Sigmoid colon (tissue), 4 donors: ENCODE measurements around the gene ARHGAP35.

ENCODE experiments used
- CTCF ChIP-seq, 4 experiments: fragments of 450-650 bp in 3 of 4; fragments of 200-600 bp in 1 of 4; IDR thresholded peaks; one replicate each; pipeline ENCODE4 v1.5.1; 2016 to 2019; ENCODE audit warnings: antibody characterized with exemption in 4 of 4, mild to moderate bottlenecking in 3 of 4, moderate library complexity in 2 of 4
- EP300 ChIP-seq, 4 donors: sonication (generic); formaldehyde crosslinking; IDR thresholded peaks; one replicate each; pipeline ENCODE4 v1.6.1; 2017; ENCODE audit warnings: antibody characterized with exemption in 4 of 4
- POLR2A ChIP-seq, 2 donors: fragments of 450-650 bp; IDR thresholded peaks; one replicate each; pipeline ENCODE4 v1.6.1; 2016; ENCODE audit warnings: antibody characterized with exemption in 2 of 2, mild to moderate bottlenecking in 2 of 2, moderate library complexity in 2 of 2

DNA sequence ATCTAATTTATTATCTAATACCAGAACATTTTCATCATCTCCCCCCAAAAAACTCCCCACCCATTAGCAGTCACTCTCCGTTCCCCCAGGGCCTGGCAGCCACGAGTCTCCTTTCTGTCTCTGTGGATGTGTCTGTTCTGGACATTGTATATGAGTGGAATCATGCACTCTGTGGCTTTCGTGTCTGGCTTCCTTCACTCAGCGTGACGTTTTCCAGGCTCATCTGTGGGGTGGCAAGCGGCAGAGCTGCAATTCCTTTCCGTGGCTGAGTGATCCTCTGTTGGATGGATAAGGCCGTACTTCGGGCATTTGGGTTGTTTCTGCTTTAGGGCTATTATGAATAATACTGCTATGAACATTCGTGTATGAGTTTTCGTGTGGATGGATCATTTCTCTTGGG, 13.3 kb upstream of the ARHGAP35 start:
- TF ChIP-seq CTCF (IDR thresholded peaks at IDR 0.05) (no peak), EP300 (IDR thresholded peaks at IDR 0.05) (peak in 1 of 4 donors; percentile 3), POLR2A (IDR thresholded peaks at IDR 0.05) (no peak)
